ENCODE data around the gene URGCP. TPM values are rescaled to one million over a fixed set of nuclear protein-coding genes. Genes with fewer than 3 reads are reported as not detected.

The URGCP gene
- total RNA-seq, 1 donor from 2014 or later: 39.6 TPM

DNA sequence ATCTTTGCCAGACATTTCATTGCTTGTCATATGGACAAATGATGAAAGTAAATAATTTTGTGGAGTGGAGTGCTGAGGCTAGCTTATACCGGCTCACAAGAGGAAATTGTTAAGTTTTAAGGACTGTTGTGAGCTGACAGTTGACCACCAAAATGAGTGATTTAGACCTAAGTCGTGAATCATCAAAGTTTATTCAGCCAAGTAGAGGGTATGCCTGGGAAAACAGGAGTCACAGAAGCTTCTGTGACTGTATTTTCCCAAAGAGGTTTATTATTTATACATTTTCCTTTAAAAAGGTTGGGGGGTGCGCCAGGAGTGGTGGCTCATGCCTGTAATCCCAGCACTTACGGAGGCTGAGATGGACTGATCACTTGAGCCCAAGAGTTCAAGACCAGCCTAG lies 58.9 kb downstream of the URGCP start:
- H3K4me1 ChIP-seq: no peaks in the 10 kb centered on the region
- no peak overlapping the region for H3K4me3 ChIP-seq
- TF ChIP-seq, protein P1, sequence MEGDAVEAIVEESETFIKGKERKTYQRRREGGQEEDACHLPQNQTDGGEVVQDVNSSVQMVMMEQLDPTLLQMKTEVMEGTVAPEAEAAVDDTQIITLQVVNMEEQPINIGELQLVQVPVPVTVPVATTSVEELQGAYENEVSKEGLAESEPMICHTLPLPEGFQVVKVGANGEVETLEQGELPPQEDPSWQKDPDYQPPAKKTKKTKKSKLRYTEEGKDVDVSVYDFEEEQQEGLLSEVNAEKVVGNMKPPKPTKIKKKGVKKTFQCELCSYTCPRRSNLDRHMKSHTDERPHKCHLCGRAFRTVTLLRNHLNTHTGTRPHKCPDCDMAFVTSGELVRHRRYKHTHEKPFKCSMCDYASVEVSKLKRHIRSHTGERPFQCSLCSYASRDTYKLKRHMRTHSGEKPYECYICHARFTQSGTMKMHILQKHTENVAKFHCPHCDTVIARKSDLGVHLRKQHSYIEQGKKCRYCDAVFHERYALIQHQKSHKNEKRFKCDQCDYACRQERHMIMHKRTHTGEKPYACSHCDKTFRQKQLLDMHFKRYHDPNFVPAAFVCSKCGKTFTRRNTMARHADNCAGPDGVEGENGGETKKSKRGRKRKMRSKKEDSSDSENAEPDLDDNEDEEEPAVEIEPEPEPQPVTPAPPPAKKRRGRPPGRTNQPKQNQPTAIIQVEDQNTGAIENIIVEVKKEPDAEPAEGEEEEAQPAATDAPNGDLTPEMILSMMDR (IDR thresholded peaks at IDR 0.05; ENCODE audit: borderline replicate concordance): no peak
- H3K27me3 ChIP-seq (ENCODE audit: low read depth): peaks cover 24% of the 10 kb centered on the region
- no peaks in the 10 kb centered on the region for H3K36me3 ChIP-seq
- intact Hi-C loops (cut with micrococcal nuclease): no loop called here
- no peak overlapping the region for H3K27ac ChIP-seq (replicated peaks)
- no peaks in the 10 kb centered on the region for H3K9me3 ChIP-seq (replicated peaks)
- no peak for DNase-seq

DNA sequence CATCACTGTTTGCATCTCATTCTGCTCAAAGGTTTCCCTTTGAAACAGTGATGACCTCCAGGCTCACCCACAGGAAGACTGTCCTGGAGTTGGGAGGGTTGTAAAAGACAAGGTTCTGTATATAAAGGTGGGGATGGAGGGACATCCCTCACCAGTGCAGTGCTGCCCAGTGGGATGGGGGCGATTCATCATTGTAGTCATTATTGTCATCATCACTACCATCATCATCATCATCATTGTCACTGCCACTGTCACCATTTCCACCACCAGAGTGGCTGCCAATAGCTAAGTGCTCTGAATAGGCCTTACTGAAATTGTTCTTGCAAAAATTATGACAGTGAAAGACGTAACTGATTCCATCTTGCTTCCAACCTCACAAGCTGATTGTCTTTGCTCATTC lies 61.7 kb downstream of the URGCP start:
- Histone ChIP-seq H3K4me3 (no peak overlapping the region), H3K27ac (replicated peaks) (no peak overlapping the region), H3K4me1 (no peaks in the 10 kb centered on the region), H3K36me3 (no peaks in the 10 kb centered on the region), H3K27me3 (ENCODE audit: low read depth) (peaks cover 30% of the 10 kb centered on the region), H3K9me3 (replicated peaks) (no peaks in the 10 kb centered on the region)
- DNase-seq: no peak
- TF ChIP-seq, protein P1 (IDR thresholded peaks at IDR 0.05; ENCODE audit: borderline replicate concordance): no peak
- intact Hi-C loops (cut with micrococcal nuclease): no loop called here

DNA sequence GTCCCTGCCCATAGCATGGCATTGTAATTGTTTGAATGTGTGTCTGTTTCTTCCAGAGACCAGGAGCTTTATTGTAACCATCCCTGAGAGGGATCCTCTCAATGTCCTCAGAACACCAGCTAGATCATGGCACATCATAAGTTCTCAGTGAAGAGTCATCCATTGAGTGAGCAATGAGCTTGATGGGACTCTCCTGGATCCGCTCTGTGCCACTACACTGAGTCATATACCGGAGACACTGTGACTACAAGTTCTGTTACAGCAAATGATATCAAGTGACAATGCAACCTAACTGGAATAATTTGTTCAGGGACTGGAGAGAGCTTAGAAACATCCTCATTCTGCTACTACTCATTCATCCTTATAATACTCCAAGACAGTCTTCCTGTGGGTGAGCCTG lies 62.1 kb downstream of the URGCP start:
- peaks cover under 1% of the 10 kb centered on the region for H3K4me1 ChIP-seq
- no peaks in the 10 kb centered on the region for H3K9me3 ChIP-seq (replicated peaks)
- TF ChIP-seq, protein P1 (IDR thresholded peaks at IDR 0.05; ENCODE audit: borderline replicate concordance): no peak
- H3K27me3 ChIP-seq (ENCODE audit: low read depth): peaks cover 28% of the 10 kb centered on the region
- H3K4me3 ChIP-seq: no peak overlapping the region
- no peaks in the 10 kb centered on the region for H3K36me3 ChIP-seq
- no peak for DNase-seq
- intact Hi-C loops (cut with micrococcal nuclease): no loop called here
- H3K27ac ChIP-seq (replicated peaks): no peak overlapping the region

DNA sequence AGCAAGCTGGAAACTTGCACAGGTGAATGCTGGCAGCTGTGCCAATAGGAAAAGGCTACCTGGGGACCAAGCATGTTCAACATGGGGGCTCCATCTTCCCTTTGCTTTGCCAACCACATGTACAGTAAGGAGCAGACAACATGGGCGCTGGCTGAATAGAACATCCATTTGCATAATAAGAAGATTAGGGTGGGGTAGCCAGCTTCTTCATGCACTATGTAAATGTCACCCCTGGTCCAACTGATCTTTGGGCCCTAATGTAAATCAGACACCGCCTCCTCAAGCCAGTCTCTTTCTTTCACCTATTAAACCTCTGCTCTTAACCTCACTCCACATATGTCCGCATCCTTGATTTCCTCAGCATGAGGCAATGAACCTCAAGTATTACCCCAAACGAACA lies 63.1 kb downstream of the URGCP start:
- Histone ChIP-seq H3K27ac (replicated peaks) (no peak overlapping the region), H3K4me1 (peaks cover 9% of the 10 kb centered on the region), H3K36me3 (no peaks in the 10 kb centered on the region), H3K9me3 (replicated peaks) (no peaks in the 10 kb centered on the region), H3K4me3 (no peak overlapping the region), H3K27me3 (ENCODE audit: low read depth) (peaks cover 23% of the 10 kb centered on the region)
- TF ChIP-seq, protein P1 (IDR thresholded peaks at IDR 0.05; ENCODE audit: borderline replicate concordance): no peak
- no peak for DNase-seq
- intact Hi-C loops (cut with micrococcal nuclease): no loop called here

DNA sequence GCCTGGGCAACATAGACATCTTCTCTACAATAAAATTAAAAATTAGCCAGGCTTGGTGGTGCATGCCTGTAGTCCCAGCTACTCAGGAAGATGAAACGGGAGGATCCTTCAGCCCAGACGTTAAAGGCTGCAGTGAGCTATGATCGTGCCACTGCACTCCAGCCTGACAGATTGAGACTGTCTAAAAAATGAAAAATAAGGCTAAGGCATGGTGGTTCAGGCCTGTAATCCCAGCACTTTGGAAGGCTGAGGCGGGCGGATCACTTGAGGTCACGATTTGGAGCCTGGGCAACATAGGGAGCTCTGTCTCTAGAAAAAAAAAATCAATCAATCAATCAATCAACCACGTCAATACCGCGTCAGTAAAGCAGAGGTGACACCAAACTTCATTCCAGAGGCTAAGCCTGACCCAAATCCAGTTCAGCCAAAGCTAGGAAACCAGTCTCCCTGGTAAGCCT lies 68.2 kb downstream of the URGCP start:
- H3K27ac ChIP-seq (replicated peaks): no peak overlapping the region
- H3K27me3 ChIP-seq (ENCODE audit: low read depth): peaks cover 13% of the 10 kb centered on the region
- H3K36me3 ChIP-seq: no peaks in the 10 kb centered on the region
- no peak overlapping the region for H3K4me3 ChIP-seq
- intact Hi-C loops (cut with micrococcal nuclease): loop anchor here (10.0 kb wide), 1 partner anchor 113 kb away; the partner anchor contains the start of gene COA1
- TF ChIP-seq, protein P1 (IDR thresholded peaks at IDR 0.05; ENCODE audit: borderline replicate concordance): no peak
- H3K9me3 ChIP-seq (replicated peaks): no peaks in the 10 kb centered on the region
- peaks cover 9% of the 10 kb centered on the region for H3K4me1 ChIP-seq
- DNase-seq: no peak
